ENCODE measurements around the gene CLIC1. TPM values are rescaled to one million over a fixed set of nuclear protein-coding genes. Genes with fewer than 3 reads are reported as not detected.

CLIC1 gene
- total RNA-seq, 1 donor from 2014 or later = 374 TPM

- Mint-ChIP-seq H3K9me3 (no peaks in the 10 kb centered on the region), H3K27ac (no peak within 1 kb of the TSS), H3K27me3 (no peaks in the 10 kb centered on the region), H3K36me3 (ENCODE audit: low read depth) (peaks cover 13% of the 10 kb centered on the region), H3K4me1 (peaks cover 21% of the 10 kb centered on the region), H3K4me3 (no peak within 1 kb of the TSS)
- TF ChIP-seq, protein P1, sequence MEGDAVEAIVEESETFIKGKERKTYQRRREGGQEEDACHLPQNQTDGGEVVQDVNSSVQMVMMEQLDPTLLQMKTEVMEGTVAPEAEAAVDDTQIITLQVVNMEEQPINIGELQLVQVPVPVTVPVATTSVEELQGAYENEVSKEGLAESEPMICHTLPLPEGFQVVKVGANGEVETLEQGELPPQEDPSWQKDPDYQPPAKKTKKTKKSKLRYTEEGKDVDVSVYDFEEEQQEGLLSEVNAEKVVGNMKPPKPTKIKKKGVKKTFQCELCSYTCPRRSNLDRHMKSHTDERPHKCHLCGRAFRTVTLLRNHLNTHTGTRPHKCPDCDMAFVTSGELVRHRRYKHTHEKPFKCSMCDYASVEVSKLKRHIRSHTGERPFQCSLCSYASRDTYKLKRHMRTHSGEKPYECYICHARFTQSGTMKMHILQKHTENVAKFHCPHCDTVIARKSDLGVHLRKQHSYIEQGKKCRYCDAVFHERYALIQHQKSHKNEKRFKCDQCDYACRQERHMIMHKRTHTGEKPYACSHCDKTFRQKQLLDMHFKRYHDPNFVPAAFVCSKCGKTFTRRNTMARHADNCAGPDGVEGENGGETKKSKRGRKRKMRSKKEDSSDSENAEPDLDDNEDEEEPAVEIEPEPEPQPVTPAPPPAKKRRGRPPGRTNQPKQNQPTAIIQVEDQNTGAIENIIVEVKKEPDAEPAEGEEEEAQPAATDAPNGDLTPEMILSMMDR (IDR thresholded peaks at IDR 0.05) = no peak
- DNase-seq = no peak
- POLR2A ChIA-PET = no interaction called here
- CTCF ChIA-PET = no interaction called here
- intact Hi-C loops (cut with micrococcal nuclease) = no loop called here
- ATAC-seq (ENCODE audit: low read depth) = no peak
Measured at GRCh38 chr6:31721351-31722020, 14.8 kb downstream of the CLIC1 start, which contains the start of gene LY6G6C. LY6G6C (minus strand) TSS chr6:31721746; CDS start chr6:31721679, 67 bp downstream.

GRCh38 chr6:31720196-31720770 is 16.0 kb downstream of the CLIC1 start:
- Mint-ChIP-seq H3K36me3 (ENCODE audit: low read depth) (peaks cover 3% of the 10 kb centered on the region), H3K4me1 (peaks cover 11% of the 10 kb centered on the region), H3K27ac (no peak overlapping the region), H3K9me3 (no peaks in the 10 kb centered on the region), H3K27me3 (no peaks in the 10 kb centered on the region), H3K4me3 (no peak overlapping the region)
- no peak for ATAC-seq (ENCODE audit: low read depth)
- intact Hi-C loops (cut with micrococcal nuclease) = no loop called here
- POLR2A ChIA-PET = interaction anchor here (0.5 to 1.0 kb wide), 2 partner anchors 8 to 51 kb away, joined by 3 to 4 read pairs; no protein-coding TSS in a partner anchor
- no peak for DNase-seq
- TF ChIP-seq, protein P1 (IDR thresholded peaks at IDR 0.05) = no peak
- CTCF ChIA-PET = no interaction called here

- Mint-ChIP-seq H3K36me3 (ENCODE audit: low read depth) (no peaks in the 10 kb centered on the region), H3K4me1 (peaks cover 7% of the 10 kb centered on the region), H3K27ac (no peak overlapping the region), H3K27me3 (no peaks in the 10 kb centered on the region), H3K4me3 (no peak overlapping the region), H3K9me3 (no peaks in the 10 kb centered on the region)
- POLR2A ChIA-PET = interaction anchor here (0.6 to 0.7 kb wide), 2 partner anchors 30 to 95 kb away, joined by 3 to 4 read pairs; no protein-coding TSS in a partner anchor
- CTCF ChIA-PET = no interaction called here
- TF ChIP-seq, protein P1 (IDR thresholded peaks at IDR 0.05) = no peak
- ATAC-seq (ENCODE audit: low read depth) = no peak
- intact Hi-C loops (cut with micrococcal nuclease) = no loop called here
- no peak for DNase-seq
Measured at GRCh38 chr6:31719001-31719400, 17.3 kb downstream of the CLIC1 start.

GRCh38 chr6:31718265-31718664 is 18.1 kb downstream of the CLIC1 start:
- H3K27me3 Mint-ChIP-seq = no peaks in the 10 kb centered on the region
- H3K9me3 Mint-ChIP-seq = no peaks in the 10 kb centered on the region
- TF ChIP-seq, protein P1 (IDR thresholded peaks at IDR 0.05) = no peak
- intact Hi-C loops (cut with micrococcal nuclease) = no loop called here
- ATAC-seq (ENCODE audit: low read depth) (no peak), DNase-seq (no peak)
- H3K36me3 Mint-ChIP-seq (ENCODE audit: low read depth) = no peaks in the 10 kb centered on the region
- H3K4me3 Mint-ChIP-seq = no peak overlapping the region
- H3K27ac Mint-ChIP-seq = no peak overlapping the region
- CTCF ChIA-PET = no interaction called here
- POLR2A ChIA-PET = no interaction called here
- peaks cover 2% of the 10 kb centered on the region for H3K4me1 Mint-ChIP-seq

- Mint-ChIP-seq H3K36me3 (ENCODE audit: low read depth) (no peaks in the 10 kb centered on the region), H3K27me3 (no peaks in the 10 kb centered on the region), H3K9me3 (no peaks in the 10 kb centered on the region), H3K4me3 (no peak overlapping the region), H3K27ac (no peak overlapping the region), H3K4me1 (no peaks in the 10 kb centered on the region)
- DNase-seq (no peak), ATAC-seq (ENCODE audit: low read depth) (no peak)
- POLR2A ChIA-PET = no interaction called here
- intact Hi-C loops (cut with micrococcal nuclease) = no loop called here
- CTCF ChIA-PET = no interaction called here
- TF ChIP-seq, protein P1 (IDR thresholded peaks at IDR 0.05) = no peak
Measured at GRCh38 chr6:31717499-31718222, 18.7 kb downstream of the CLIC1 start.

Data from activated B cell treated with CpG ODN at 0.5 μM for 24 hours (primary cell).